PFSK-1 (cell line): ENCODE results near the gene YTHDF1.

Experiments used
- FOXP2 ChIP-seq: optimal IDR thresholded peaks from 2 replicates; pipeline ENCODE3; 2011; ENCODE audit warnings: borderline replicate concordance, control low read depth, inconsistent platforms; ENCODE audit not compliant: insufficient read depth; ENCODE audit errors: extremely low read length, extremely low read depth
- POLR2AphosphoS5 ChIP-seq: IDR thresholded peaks from 2 replicates; pipeline ENCODE4 v1.6.1; 2012; ENCODE audit warnings: low read depth, mild to moderate bottlenecking, control low read depth, low read length, moderate library complexity
- REST ChIP-seq, 2 experiments: IDR thresholded peaks; 2 replicates each; pipeline versions ENCODE4 v1.6.1 to v1.8.0; 2011 to 2012; ENCODE audit warnings: low read depth in 2 of 2, low read length in 2 of 2, control low read depth in 1 of 2, inconsistent platforms in 1 of 2, mild to moderate bottlenecking in 1 of 2, moderate library complexity in 1 of 2; ENCODE audit not compliant: insufficient read depth in 1 of 2
- SIN3A ChIP-seq: IDR thresholded peaks from 2 replicates; pipeline ENCODE4 v1.6.1; 2012; ENCODE audit warnings: mild to moderate bottlenecking, low read length, moderate library complexity, borderline replicate concordance; ENCODE audit not compliant: insufficient read depth
- TAF1 ChIP-seq: IDR thresholded peaks from 2 replicates; pipeline ENCODE4 v1.6.1; 2012; ENCODE audit warnings: low read length, control low read depth, borderline replicate concordance; ENCODE audit not compliant: insufficient read depth

The YTHDF1 gene

GRCh38 chr20:63175038-63175895 is 40.7 kb downstream of the YTHDF1 start:
- no peak for TF ChIP-seq SIN3A
- TF ChIP-seq REST (IDR thresholded peaks at IDR 0.05; ENCODE audit: insufficient read depth in 1 of 2, low read depth in 2 of 2, low read length in 2 of 2): no peak
- no peak for TF ChIP-seq TAF1
- no peak for TF ChIP-seq FOXP2
- TF ChIP-seq POLR2AphosphoS5: no peak

- TF ChIP-seq FOXP2: no peak
- no peak for TF ChIP-seq POLR2AphosphoS5
- no peak for TF ChIP-seq SIN3A
- no peak for TF ChIP-seq TAF1
- no peak for TF ChIP-seq REST (IDR thresholded peaks at IDR 0.05; ENCODE audit: insufficient read depth in 1 of 2, low read depth in 2 of 2, low read length in 2 of 2)
These were observed 41.5 kb downstream of the YTHDF1 start for GRCh38 chr20:63174309-63175037.

GRCh38 chr20:63173552-63174191 is 42.3 kb downstream of the YTHDF1 start:
- TF ChIP-seq TAF1 (no peak), REST (IDR thresholded peaks at IDR 0.05; ENCODE audit: insufficient read depth in 1 of 2, low read depth in 2 of 2, low read length in 2 of 2) (no peak), SIN3A (no peak), POLR2AphosphoS5 (no peak), FOXP2 (no peak)

GRCh38 chr20:63172726-63173125 is 43.2 kb downstream of the YTHDF1 start:
- TF ChIP-seq SIN3A (no peak), POLR2AphosphoS5 (no peak), REST (IDR thresholded peaks at IDR 0.05; ENCODE audit: insufficient read depth in 1 of 2, low read depth in 2 of 2, low read length in 2 of 2) (no peak), TAF1 (no peak), FOXP2 (no peak)
